Osteoblast (primary cell): ENCODE data around the gene RTCA. TPM values are rescaled to one million over a fixed set of nuclear protein-coding genes. Genes with fewer than 3 reads are reported as not detected.

Experiments used
- DNase-seq: peaks from one replicate; pipeline ENCODE4 v3.0.0; 2011; ENCODE audit warnings: low spot score, mixed read lengths; ENCODE audit not compliant: insufficient read length; ENCODE audit errors: missing footprints
- H2AFZ ChIP-seq: 2 replicates; pipeline ENCODE4 v1.6.0; 2011; ENCODE audit warnings: mild to moderate bottlenecking, low read length
- H3K27ac ChIP-seq: 2 replicates; pipeline ENCODE4 v1.5.1; 2011; ENCODE audit warnings: mild to moderate bottlenecking, low read depth, low read length, moderate library complexity
- H3K27me3 ChIP-seq: 2 replicates; pipeline ENCODE4 v1.6.0; 2012; ENCODE audit warnings: mild to moderate bottlenecking, control low read depth, inconsistent platforms, low read length, moderate library complexity; ENCODE audit not compliant: insufficient read depth
- H3K36me3 ChIP-seq: 2 replicates; pipeline ENCODE4 v1.5.1; 2011; ENCODE audit warnings: mild to moderate bottlenecking, low read length, control low read depth, moderate library complexity; ENCODE audit not compliant: insufficient read depth
- H3K4me1 ChIP-seq: 2 replicates; pipeline ENCODE4 v1.5.1; 2011; ENCODE audit warnings: mild to moderate bottlenecking, low read length, control low read depth, moderate library complexity; ENCODE audit not compliant: insufficient read depth
- H3K4me2 ChIP-seq: 2 replicates; pipeline ENCODE4 v1.6.0; 2011; ENCODE audit warnings: mild to moderate bottlenecking, low read length; ENCODE audit not compliant: insufficient read depth
- H3K4me3 ChIP-seq: fragments of 200-600 bp; sonication (generic); 3 replicates; pipeline ENCODE4 v1.5.1; 2012; ENCODE audit warnings: mild to moderate bottlenecking, low read length, inconsistent platforms; ENCODE audit not compliant: insufficient read depth
- H3K79me2 ChIP-seq: 2 replicates; pipeline ENCODE4 v1.6.0; 2012; ENCODE audit warnings: mild to moderate bottlenecking, low read length, control low read depth, inconsistent platforms; ENCODE audit not compliant: insufficient read depth
- H3K9me3 ChIP-seq: 2 replicates; pipeline ENCODE4 v1.5.1; 2011; ENCODE audit warnings: low read depth, low read length, control low read depth
- H4K20me1 ChIP-seq: 2 replicates; pipeline ENCODE4 v1.6.0; 2012; ENCODE audit warnings: mild to moderate bottlenecking, low read length, control low read depth; ENCODE audit not compliant: insufficient read depth
- CTCF ChIP-seq: IDR thresholded peaks from 2 replicates; pipeline ENCODE4 v1.5.1; 2011; ENCODE audit warnings: mild to moderate bottlenecking, low read depth, low read length, moderate library complexity; ENCODE audit errors: extremely low read depth
- total RNA-seq: library from RNA; depleted of rRNA; stranded (reverse); fragments of >200 nt; gene quantifications from 2 replicates; pipeline ENCODE4 v1.2.3, GENCODE V29; 2012

RTCA gene
- total RNA-seq, 1 donor: 38.7 TPM

GRCh38 chr1:100277866-100278265, 11.8 kb downstream of the RTCA start:
- no peak overlapping the region for H3K27ac ChIP-seq
- no peaks in the 10 kb centered on the region for H3K4me1 ChIP-seq
- H3K36me3 ChIP-seq: peaks cover 70% of the 10 kb centered on the region
- H3K4me3 ChIP-seq: no peak overlapping the region
- no peaks in the 10 kb centered on the region for H3K9me3 ChIP-seq
- H3K27me3 ChIP-seq: no peaks in the 10 kb centered on the region
- no peak for TF ChIP-seq CTCF
- H3K79me2 ChIP-seq: peaks cover 12% of the 10 kb centered on the region
- DNase-seq: no peak
- H3K4me2 ChIP-seq: no peak overlapping the region
- H2AFZ ChIP-seq: no peak overlapping the region
- peaks cover 4% of the 10 kb centered on the region for H4K20me1 ChIP-seq

GRCh38 chr1:100279358-100279923, 13.4 kb downstream of the RTCA start:
- Histone ChIP-seq H4K20me1 (no peaks in the 10 kb centered on the region), H3K4me2 (no peak overlapping the region), H3K9me3 (no peaks in the 10 kb centered on the region), H3K27ac (no peak overlapping the region), H3K27me3 (no peaks in the 10 kb centered on the region), H2AFZ (no peak overlapping the region), H3K79me2 (peaks cover 9% of the 10 kb centered on the region), H3K4me1 (no peaks in the 10 kb centered on the region), H3K36me3 (peaks cover 55% of the 10 kb centered on the region), H3K4me3 (no peak overlapping the region)
- no peak for DNase-seq
- no peak for TF ChIP-seq CTCF

- Histone ChIP-seq H3K9me3 (no peaks in the 10 kb centered on the region), H3K4me1 (no peaks in the 10 kb centered on the region), H4K20me1 (no peaks in the 10 kb centered on the region), H3K79me2 (peaks cover 9% of the 10 kb centered on the region), H3K27ac (no peak overlapping the region), H3K4me3 (no peak overlapping the region), H3K4me2 (no peak overlapping the region), H3K27me3 (no peaks in the 10 kb centered on the region), H3K36me3 (peaks cover 51% of the 10 kb centered on the region), H2AFZ (no peak overlapping the region)
- TF ChIP-seq CTCF: no peak
- DNase-seq: no peak
These were observed 14.1 kb downstream of the RTCA start for GRCh38 chr1:100279954-100280682.

- Histone ChIP-seq H3K27me3 (no peaks in the 10 kb centered on the region), H2AFZ (no peak overlapping the region), H3K4me1 (no peaks in the 10 kb centered on the region), H3K4me2 (no peak overlapping the region), H3K27ac (no peak overlapping the region), H3K4me3 (no peak overlapping the region), H3K79me2 (no peaks in the 10 kb centered on the region), H4K20me1 (peaks cover 4% of the 10 kb centered on the region), H3K9me3 (no peaks in the 10 kb centered on the region), H3K36me3 (peaks cover 55% of the 10 kb centered on the region)
- DNase-seq: no peak
- no peak for TF ChIP-seq CTCF
These were observed 18.6 kb downstream of the RTCA start for GRCh38 chr1:100284591-100284990.
